Choroid plexus epithelial cell (primary cell): ENCODE data around the gene TBC1D22A.

ENCODE experiments used
- DNase-seq: peaks from one replicate; pipeline ENCODE4 v3.0.0-alpha.2; 2010; ENCODE audit warnings: low read depth
- H3K4me3 ChIP-seq: 2 replicates; pipeline ENCODE4 v1.5.1; 2011; ENCODE audit warnings: low read depth, mild to moderate bottlenecking, control low read depth, low read length, moderate library complexity
- CTCF ChIP-seq: conservative IDR thresholded peaks from 2 replicates; pipeline ENCODE4 v1.5.1; 2011; ENCODE audit warnings: low read depth, mild to moderate bottlenecking, control low read depth, inconsistent platforms, low read length, moderate library complexity

The TBC1D22A gene

DNA sequence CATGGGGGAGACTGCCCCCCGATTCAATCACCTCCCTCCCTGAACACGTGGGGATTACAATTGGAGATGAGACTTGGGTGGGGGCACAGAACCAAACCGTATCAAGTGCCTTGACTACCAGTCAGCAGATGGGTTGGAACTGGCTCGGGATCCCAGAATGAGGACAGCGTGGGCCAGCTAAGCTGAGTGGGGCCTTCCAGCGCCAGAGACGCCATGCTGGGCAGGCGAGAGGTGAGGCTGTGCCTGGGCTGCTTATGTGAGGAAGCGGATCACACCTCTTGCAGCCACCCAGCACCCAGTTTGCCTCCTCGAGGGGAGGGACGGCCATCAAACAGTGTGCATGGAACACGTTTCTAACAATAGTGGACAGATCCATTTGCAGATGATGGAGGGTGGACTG lies 195.1 kb downstream of the TBC1D22A start:
- DNase-seq, result no peak
- H3K4me3 ChIP-seq, result no peak overlapping the region
- TF ChIP-seq CTCF, result no peak

GRCh38 chr22:46958191-46958590 lies 195.7 kb downstream of the TBC1D22A start:
- no peak for DNase-seq
- TF ChIP-seq CTCF, result no peak

DNA sequence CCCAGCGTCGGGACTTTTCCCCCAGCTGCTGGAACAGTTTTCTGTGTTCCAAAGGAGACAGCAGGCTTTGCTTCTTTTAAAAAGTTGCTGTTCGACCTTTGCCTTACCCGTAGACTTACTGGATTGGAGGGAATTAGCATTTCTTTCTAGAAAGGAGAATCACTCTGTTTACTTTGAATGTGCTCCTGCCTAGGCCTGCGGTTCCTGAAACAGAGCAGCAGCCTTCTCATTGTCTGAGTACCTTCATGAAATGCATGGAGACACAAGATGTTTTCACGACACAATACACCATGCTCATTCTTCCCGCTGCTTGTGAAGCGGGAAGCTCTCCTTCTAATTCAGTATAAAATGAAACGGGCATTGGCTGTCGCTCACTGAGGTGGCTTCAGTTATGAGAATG lies 196.2 kb downstream of the TBC1D22A start:
- TF ChIP-seq CTCF, result no peak
- no peak overlapping the region for H3K4me3 ChIP-seq
- no peak for DNase-seq

More at GRCh38 chr22:46958191-46958590, 195.7 kb downstream of the TBC1D22A start:
- no peak overlapping the region for H3K4me3 ChIP-seq

DNA sequence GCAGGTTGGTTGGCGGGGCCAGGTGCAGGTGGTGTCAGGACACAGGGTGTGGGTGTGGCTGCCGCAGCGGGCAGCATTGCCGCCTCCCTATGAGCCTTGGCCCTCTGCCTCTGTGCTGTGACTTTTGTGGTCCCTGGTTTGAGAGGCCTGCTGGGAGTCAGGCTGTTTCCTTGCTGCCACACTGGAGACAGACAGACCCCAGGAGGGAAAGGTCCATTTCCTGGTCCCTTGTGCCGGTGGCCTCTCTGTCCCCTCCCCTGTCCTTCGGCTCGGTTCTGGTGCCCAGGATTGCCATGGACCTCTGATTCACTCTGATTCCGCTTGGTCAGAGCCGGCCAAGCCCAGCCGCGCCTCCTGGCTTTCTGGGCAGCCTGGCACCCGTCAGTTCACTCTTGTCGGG lies 196.9 kb downstream of the TBC1D22A start:
- no peak for DNase-seq
- H3K4me3 ChIP-seq, result no peak overlapping the region

DNA sequence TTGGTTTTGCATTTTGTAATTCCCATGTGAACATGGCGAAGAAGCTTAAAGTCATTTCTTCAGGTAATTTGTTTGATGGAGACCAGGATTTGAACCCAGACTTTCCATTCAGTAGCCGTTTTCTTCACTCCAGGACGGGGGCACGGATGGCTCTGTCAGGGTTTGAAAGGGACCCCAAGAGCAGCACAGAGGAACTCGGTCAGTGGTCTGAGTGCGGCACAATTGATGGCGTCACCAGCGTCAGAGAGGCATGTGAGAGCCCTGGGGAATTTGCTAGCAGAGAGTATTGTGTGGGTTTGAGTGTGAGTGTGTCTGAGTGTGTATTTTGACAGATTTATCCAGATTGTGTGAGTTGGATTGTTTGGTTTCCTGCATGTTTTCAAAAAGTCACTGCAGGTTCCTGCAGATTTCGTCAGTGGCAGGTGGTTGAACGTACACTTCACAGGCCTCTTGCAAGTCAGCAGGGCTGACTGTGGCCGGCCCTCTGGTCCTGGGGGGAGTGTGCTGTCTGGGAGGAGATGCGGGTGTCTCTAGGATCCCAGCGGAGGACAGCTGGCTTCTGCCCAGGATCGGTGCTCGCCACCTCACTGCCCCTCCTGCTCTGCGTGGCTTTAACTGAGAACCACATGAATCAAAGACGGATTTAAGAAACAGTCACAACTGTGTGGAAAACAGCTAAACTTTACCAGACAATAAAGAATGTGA lies 199.3 kb downstream of the TBC1D22A start:
- TF ChIP-seq CTCF, result no peak
- DNase-seq, result no peak
- no peak overlapping the region for H3K4me3 ChIP-seq

More for the DNA sequence above, 196.9 kb downstream of the TBC1D22A start:
- TF ChIP-seq CTCF, result no peak

GRCh38 chr22:46962406-46962805 lies 200.0 kb downstream of the TBC1D22A start:
- no peak overlapping the region for H3K4me3 ChIP-seq
- no peak for DNase-seq
- TF ChIP-seq CTCF, result no peak
